Ishikawa (cell line): Measurements from ENCODE around the gene SEMA5A.

Experiments
- CEBPB ChIP-seq: IDR thresholded peaks from 2 replicates; pipeline ENCODE4 v1.6.1; 2012
- CREB1 ChIP-seq: IDR thresholded peaks from 2 replicates; pipeline ENCODE4 v1.6.1; 2012; ENCODE audit warnings: low read depth
- EGR1 ChIP-seq: IDR thresholded peaks from 2 replicates; pipeline ENCODE4 v1.6.1; 2012
- EP300 ChIP-seq: IDR thresholded peaks from 2 replicates; pipeline ENCODE4 v1.6.1; 2012; ENCODE audit warnings: borderline replicate concordance
- FOXM1 ChIP-seq: IDR thresholded peaks from 2 replicates; pipeline ENCODE4 v1.6.1; 2012; ENCODE audit warnings: low read depth, borderline replicate concordance
- MAX ChIP-seq: IDR thresholded peaks from 2 replicates; pipeline ENCODE4 v1.6.1; 2012
- NFIC ChIP-seq: IDR thresholded peaks from 2 replicates; pipeline ENCODE4 v1.6.1; 2012
- RAD21 ChIP-seq: IDR thresholded peaks from 2 replicates; pipeline ENCODE4 v1.6.1; 2012; ENCODE audit warnings: low read depth
- REST ChIP-seq: IDR thresholded peaks from 2 replicates; pipeline ENCODE4 v1.6.1; 2012; ENCODE audit warnings: low read depth, mild to moderate bottlenecking
- TAF1 ChIP-seq: IDR thresholded peaks from 2 replicates; pipeline ENCODE4 v1.6.1; 2012; ENCODE audit warnings: low read depth, mild to moderate bottlenecking
- TCF12 ChIP-seq: IDR thresholded peaks from 2 replicates; pipeline ENCODE4 v1.6.1; 2012; ENCODE audit warnings: low read depth
- TEAD4 ChIP-seq: IDR thresholded peaks from 2 replicates; pipeline ENCODE4 v1.6.1; 2012
- USF1 ChIP-seq: IDR thresholded peaks from 2 replicates; pipeline ENCODE4 v1.6.1; 2012
- YY1 ChIP-seq: IDR thresholded peaks from 2 replicates; pipeline ENCODE4 v1.6.1; 2012; ENCODE audit warnings: low read depth
- ZBTB7A ChIP-seq: IDR thresholded peaks from 2 replicates; pipeline ENCODE4 v1.6.1; 2012; ENCODE audit warnings: low read depth

The SEMA5A gene

GRCh38 chr5:9189681-9190080, 356.2 kb downstream of the SEMA5A start:
- TF ChIP-seq EGR1, result no peak
- TF ChIP-seq ZBTB7A, result no peak
- TF ChIP-seq NFIC, result no peak
- TF ChIP-seq CEBPB, result no peak
- no peak for TF ChIP-seq USF1
- no peak for TF ChIP-seq MAX
- no peak for TF ChIP-seq RAD21
- TF ChIP-seq YY1, result no peak

- no peak for TF ChIP-seq CREB1
- no peak for TF ChIP-seq EGR1
- no peak for TF ChIP-seq CEBPB
- no peak for TF ChIP-seq TCF12
- no peak for TF ChIP-seq FOXM1
- no peak for TF ChIP-seq TAF1
- TF ChIP-seq REST, result no peak
- no peak for TF ChIP-seq USF1
- TF ChIP-seq YY1, result no peak
- TF ChIP-seq EP300, result no peak
- no peak for TF ChIP-seq ZBTB7A
- no peak for TF ChIP-seq RAD21
- no peak for TF ChIP-seq MAX
- no peak for TF ChIP-seq NFIC
- TF ChIP-seq TEAD4, result no peak
Measured at GRCh38 chr5:9188956-9189355, 356.9 kb downstream of the SEMA5A start.

- no peak for TF ChIP-seq ZBTB7A
- TF ChIP-seq MAX, result no peak
- no peak for TF ChIP-seq CREB1
- no peak for TF ChIP-seq USF1
- no peak for TF ChIP-seq CEBPB
- no peak for TF ChIP-seq EP300
- TF ChIP-seq NFIC, result no peak
- no peak for TF ChIP-seq TEAD4
- TF ChIP-seq REST, result no peak
- TF ChIP-seq TAF1, result no peak
- TF ChIP-seq RAD21, result no peak
- TF ChIP-seq EGR1, result no peak
- TF ChIP-seq TCF12, result no peak
- no peak for TF ChIP-seq FOXM1
- no peak for TF ChIP-seq YY1
Measured at GRCh38 chr5:9188131-9188530, 357.7 kb downstream of the SEMA5A start.

GRCh38 chr5:9187614-9188013, 358.3 kb downstream of the SEMA5A start:
- TF ChIP-seq EGR1, result no peak

GRCh38 chr5:9186069-9186468, 359.8 kb downstream of the SEMA5A start:
- no peak for TF ChIP-seq RAD21
- TF ChIP-seq REST, result no peak
- no peak for TF ChIP-seq CEBPB
- no peak for TF ChIP-seq TCF12
- TF ChIP-seq USF1, result no peak
- TF ChIP-seq ZBTB7A, result no peak
- no peak for TF ChIP-seq NFIC
